ENCODE data around the gene CRY2. TPM values are rescaled to one million over a fixed set of nuclear protein-coding genes. Genes with fewer than 3 reads are reported as not detected.

The CRY2 gene
- total RNA-seq, 1 donor from 2014 or later: 12.2 TPM

- DNase-seq (ENCODE audit: low spot score): peak; percentile 94
- H3K9me3 Mint-ChIP-seq (ENCODE audit: low read depth): no peaks in the 10 kb centered on the region
- H3K27ac Mint-ChIP-seq (ENCODE audit: unreplicated experiment): peak overlapping the region; percentile 96
- H3K36me3 Mint-ChIP-seq (ENCODE audit: low read depth): peaks cover 2% of the 10 kb centered on the region
- no peak for TF ChIP-seq CTCF (IDR thresholded peaks at IDR 0.05)
- peaks cover 9% of the 10 kb centered on the region for H3K27me3 Mint-ChIP-seq (ENCODE audit: low read depth)
- peaks cover 19% of the 10 kb centered on the region for H3K4me1 Mint-ChIP-seq (ENCODE audit: low read depth)
- peak overlapping the region; percentile 89 for H3K4me3 Mint-ChIP-seq (ENCODE audit: unreplicated experiment)
Measured at GRCh38 chr11:45918331-45918941, 71.2 kb downstream of the CRY2 start.

- no peaks in the 10 kb centered on the region for H3K36me3 Mint-ChIP-seq (ENCODE audit: low read depth)
Measured at GRCh38 chr11:45918962-45919675, 71.8 kb downstream of the CRY2 start.

GRCh38 chr11:45919806-45920530 is 72.7 kb downstream of the CRY2 start:
- Mint-ChIP-seq H3K27me3 (ENCODE audit: low read depth) (peaks cover 21% of the 10 kb centered on the region), H3K4me3 (ENCODE audit: unreplicated experiment) (no peak overlapping the region), H3K4me1 (ENCODE audit: low read depth) (peaks cover 19% of the 10 kb centered on the region), H3K27ac (ENCODE audit: unreplicated experiment) (no peak overlapping the region), H3K9me3 (ENCODE audit: low read depth) (no peaks in the 10 kb centered on the region), H3K36me3 (ENCODE audit: low read depth) (peaks cover 3% of the 10 kb centered on the region)
- peak; percentile 39 for DNase-seq (ENCODE audit: low spot score)
- no peak for TF ChIP-seq CTCF (IDR thresholded peaks at IDR 0.05)

More at GRCh38 chr11:45918962-45919675, 71.8 kb downstream of the CRY2 start:
- peak overlapping the region; percentile 96 for H3K27ac Mint-ChIP-seq (ENCODE audit: unreplicated experiment)
- no peak for TF ChIP-seq CTCF (IDR thresholded peaks at IDR 0.05)
- H3K4me1 Mint-ChIP-seq (ENCODE audit: low read depth): peaks cover 19% of the 10 kb centered on the region
- H3K27me3 Mint-ChIP-seq (ENCODE audit: low read depth): peaks cover 13% of the 10 kb centered on the region
- peak overlapping the region; percentile 89 for H3K4me3 Mint-ChIP-seq (ENCODE audit: unreplicated experiment)
- DNase-seq (ENCODE audit: low spot score): peak; percentile 49
- H3K9me3 Mint-ChIP-seq (ENCODE audit: low read depth): no peaks in the 10 kb centered on the region

- no peak for TF ChIP-seq CTCF (IDR thresholded peaks at IDR 0.05)
- Mint-ChIP-seq H3K36me3 (ENCODE audit: low read depth) (peaks cover 3% of the 10 kb centered on the region), H3K9me3 (ENCODE audit: low read depth) (no peaks in the 10 kb centered on the region), H3K4me1 (ENCODE audit: low read depth) (peaks cover 19% of the 10 kb centered on the region), H3K27me3 (ENCODE audit: low read depth) (peaks cover 23% of the 10 kb centered on the region), H3K27ac (ENCODE audit: unreplicated experiment) (no peak overlapping the region), H3K4me3 (ENCODE audit: unreplicated experiment) (no peak overlapping the region)
- peak; percentile 40 for DNase-seq (ENCODE audit: low spot score)
Measured at GRCh38 chr11:45920531-45921477, 73.5 kb downstream of the CRY2 start.
